Dedifferentiated amniotic fluid mesenchymal stem cell (primary cell): ENCODE measurements around the gene SORBS1.

Experiments used
- DNase-seq: peaks from one replicate; pipeline ENCODE4 v3.0.0-alpha.2; 2016; ENCODE audit errors: extremely low spot score

SORBS1 gene

GRCh38 chr10:95290461-95291364, 270.5 kb downstream of the SORBS1 start, which contains the start of gene PDLIM1:
TSS of gene PDLIM1 (minus strand) at chr10:95291003. CDS start at chr10:95290915, 88 bp downstream.
- no peak for DNase-seq

GRCh38 chr10:95289921-95290421, 271.2 kb downstream of the SORBS1 start:
- no peak for DNase-seq

GRCh38 chr10:95289003-95289920, 271.9 kb downstream of the SORBS1 start:
- DNase-seq, result no peak

- no peak for DNase-seq
Measured at GRCh38 chr10:95288303-95288702, 272.9 kb downstream of the SORBS1 start.

GRCh38 chr10:95287281-95287680, 273.9 kb downstream of the SORBS1 start:
- no peak for DNase-seq

- no peak for DNase-seq
Measured at GRCh38 chr10:95286707-95287106, 274.5 kb downstream of the SORBS1 start.

- DNase-seq, result no peak
Measured at GRCh38 chr10:95285556-95285955, 275.6 kb downstream of the SORBS1 start.

GRCh38 chr10:95284807-95285206, 276.4 kb downstream of the SORBS1 start:
- DNase-seq, result no peak

- DNase-seq, result no peak
Measured at GRCh38 chr10:95282107-95282506, 279.1 kb downstream of the SORBS1 start.

- DNase-seq, result no peak
Measured at GRCh38 chr10:95281206-95281605, 280.0 kb downstream of the SORBS1 start.

GRCh38 chr10:95280637-95281036, 280.5 kb downstream of the SORBS1 start:
- DNase-seq, result no peak

- no peak for DNase-seq
Measured at GRCh38 chr10:95279042-95279820, 281.9 kb downstream of the SORBS1 start.

- no peak for DNase-seq
Measured at GRCh38 chr10:95278061-95278988, 282.8 kb downstream of the SORBS1 start.

- DNase-seq, result no peak
Measured at GRCh38 chr10:95277614-95278013, 283.6 kb downstream of the SORBS1 start.

GRCh38 chr10:95277201-95277570, 284.0 kb downstream of the SORBS1 start:
- DNase-seq, result no peak

GRCh38 chr10:95276367-95277200, 284.6 kb downstream of the SORBS1 start:
- no peak for DNase-seq

GRCh38 chr10:95275726-95276366, 285.3 kb downstream of the SORBS1 start:
- peak; percentile 27 for DNase-seq

- DNase-seq, result peak; percentile 62
Measured at GRCh38 chr10:95273393-95274312, 287.5 kb downstream of the SORBS1 start.
